ENCODE data around the gene KCNQ2.
"Not testable (repeated sequence)": the region's sequence is repeated elsewhere in the genome, so short reads cannot be mapped to it uniquely, and the experiment has no call there.

KCNQ2 gene

GRCh38 chr20:63385819-63386218 lies 86.6 kb downstream of the KCNQ2 start:
- no peak for DNase-seq

GRCh38 chr20:63384336-63384735 lies 88.1 kb downstream of the KCNQ2 start:
- DNase-seq = no peak

- no peak for DNase-seq
These were observed 88.9 kb downstream of the KCNQ2 start for GRCh38 chr20:63383556-63383955.

- DNase-seq = no peak
These were observed 89.7 kb downstream of the KCNQ2 start for GRCh38 chr20:63382551-63383300.

- peak; percentile 79 for DNase-seq
These were observed 90.5 kb downstream of the KCNQ2 start for GRCh38 chr20:63381781-63382431.

GRCh38 chr20:63380346-63380870 lies 92.0 kb downstream of the KCNQ2 start:
- DNase-seq = no peak

- not testable (repeated sequence) for DNase-seq
These were observed 92.6 kb downstream of the KCNQ2 start for GRCh38 chr20:63379872-63380271.

GRCh38 chr20:63379296-63379695 lies 93.2 kb downstream of the KCNQ2 start:
- no peak for DNase-seq

- DNase-seq = no peak
These were observed 93.8 kb downstream of the KCNQ2 start for GRCh38 chr20:63378626-63379025.

GRCh38 chr20:63377951-63378381 lies 94.5 kb downstream of the KCNQ2 start:
- DNase-seq = no peak

GRCh38 chr20:63377256-63377941 lies 95.1 kb downstream of the KCNQ2 start:
- DNase-seq = peak; percentile 76

GRCh38 chr20:63376283-63377250 lies 95.9 kb downstream of the KCNQ2 start:
- no peak for DNase-seq

GRCh38 chr20:63375438-63375837 lies 97.0 kb downstream of the KCNQ2 start:
- DNase-seq = no peak

GRCh38 chr20:63374504-63374903 lies 98.0 kb downstream of the KCNQ2 start:
- DNase-seq = peak; percentile 41

GRCh38 chr20:63373996-63374395 lies 98.5 kb downstream of the KCNQ2 start:
- DNase-seq = no peak

GRCh38 chr20:63372971-63373885 lies 99.2 kb downstream of the KCNQ2 start:
- no peak for DNase-seq

- no peak for DNase-seq
These were observed 101.1 kb downstream of the KCNQ2 start for GRCh38 chr20:63371291-63371865.

GRCh38 chr20:63370618-63371187 lies 101.8 kb downstream of the KCNQ2 start:
- no peak for DNase-seq

GRCh38 chr20:63369724-63370617 lies 102.5 kb downstream of the KCNQ2 start:
- DNase-seq = no peak
